Smooth muscle cell (in vitro differentiated cells): ENCODE results near the gene COPB1. TPM values are rescaled to one million over a fixed set of nuclear protein-coding genes. Genes with fewer than 3 reads are reported as not detected.

Experiments
- DNase-seq: peaks from one replicate; lab custom pipeline; 2025; ENCODE audit not compliant: unreplicated experiment; lab: John Stamatoyannopoulos, UW
- H2AFZ ChIP-seq: fragments of 200-600 bp; sonication (generic); 2 replicates; pipeline ENCODE4 v1.6.0; 2016; ENCODE audit warnings: antibody characterized with exemption, low read depth, mild to moderate bottlenecking
- H3F3A ChIP-seq: fragments of 200-600 bp; sonication (generic); 2 replicates; pipeline ENCODE4 v1.6.0; 2017; ENCODE audit warnings: antibody characterized with exemption, low read depth
- H3K27ac ChIP-seq: fragments of 200-600 bp; sonication (generic); 2 replicates; pipeline ENCODE4 v1.5.1; 2016; ENCODE audit warnings: low read depth, mild to moderate bottlenecking
- H3K27me3 ChIP-seq: fragments of 200-600 bp; sonication (generic); 2 replicates; pipeline ENCODE4 v1.6.1; 2016; ENCODE audit warnings: low read depth, mild to moderate bottlenecking
- H3K36me3 ChIP-seq: fragments of 200-600 bp; sonication (generic); 2 replicates; pipeline ENCODE4 v1.5.1; 2016; ENCODE audit warnings: low read depth
- H3K4me1 ChIP-seq: fragments of 200-600 bp; sonication (generic); 2 replicates; pipeline ENCODE4 v1.5.1; 2016; ENCODE audit warnings: low read depth
- H3K4me2 ChIP-seq: fragments of 200-600 bp; sonication (generic); 2 replicates; pipeline ENCODE4 v1.6.0; 2016; ENCODE audit warnings: mild to moderate bottlenecking
- H3K4me3 ChIP-seq: fragments of 200-600 bp; sonication (generic); 2 replicates; pipeline ENCODE4 v1.5.1; 2016; ENCODE audit warnings: mild to moderate bottlenecking
- H3K79me2 ChIP-seq: fragments of 200-600 bp; sonication (generic); 2 replicates; pipeline ENCODE4 v1.6.0; 2016; ENCODE audit warnings: low read depth, mild to moderate bottlenecking
- H3K9ac ChIP-seq: fragments of 200-600 bp; sonication (generic); 2 replicates; pipeline ENCODE4 v1.6.0; 2016; ENCODE audit warnings: low read depth
- H3K9me3 ChIP-seq: fragments of 200-600 bp; sonication (generic); replicated peaks from 2 replicates; pipeline ENCODE4 v1.5.1; 2016; ENCODE audit warnings: low read depth
- H4K20me1 ChIP-seq: fragments of 200-600 bp; sonication (generic); 2 replicates; pipeline ENCODE4 v1.6.0; 2016; ENCODE audit warnings: low read depth
- WGBS: methylation state at CpG from one replicate; pipeline ENCODE4 v1.1.7; 2016; ENCODE audit warnings: low lambda C conversion rate; 5-methylcytosine and 5-hydroxymethylcytosine counted together
- polyA plus RNA-seq: library from polyadenylated mRNA; unstranded; fragments of >200 nt; fragmentation: Nextera tagmentation; extraction: Ambion mirVana; gene quantifications from 2 replicates; pipeline ENCODE4 v1.2.1, GENCODE V29; 2016
- total RNA-seq: library from RNA; depleted of rRNA; stranded (reverse); fragments of >200 nt; gene quantifications from 2 replicates; pipeline ENCODE4 v1.2.3, GENCODE V29; 2014
- TF ChIP-seq, protein P1 (sequence below): fragments of 200-600 bp; sonication (generic); IDR thresholded peaks from 2 replicates; pipeline ENCODE4 v1.5.1; 2017; ENCODE audit warnings: borderline replicate concordance, mild to moderate bottlenecking, antibody characterized with exemption; ENCODE audit not compliant: insufficient read depth, poor library complexity, severe bottlenecking

Gene COPB1
- total and polyA plus RNA-seq, 2 experiments from 2014 or later = 135 to 299 TPM

DNA sequence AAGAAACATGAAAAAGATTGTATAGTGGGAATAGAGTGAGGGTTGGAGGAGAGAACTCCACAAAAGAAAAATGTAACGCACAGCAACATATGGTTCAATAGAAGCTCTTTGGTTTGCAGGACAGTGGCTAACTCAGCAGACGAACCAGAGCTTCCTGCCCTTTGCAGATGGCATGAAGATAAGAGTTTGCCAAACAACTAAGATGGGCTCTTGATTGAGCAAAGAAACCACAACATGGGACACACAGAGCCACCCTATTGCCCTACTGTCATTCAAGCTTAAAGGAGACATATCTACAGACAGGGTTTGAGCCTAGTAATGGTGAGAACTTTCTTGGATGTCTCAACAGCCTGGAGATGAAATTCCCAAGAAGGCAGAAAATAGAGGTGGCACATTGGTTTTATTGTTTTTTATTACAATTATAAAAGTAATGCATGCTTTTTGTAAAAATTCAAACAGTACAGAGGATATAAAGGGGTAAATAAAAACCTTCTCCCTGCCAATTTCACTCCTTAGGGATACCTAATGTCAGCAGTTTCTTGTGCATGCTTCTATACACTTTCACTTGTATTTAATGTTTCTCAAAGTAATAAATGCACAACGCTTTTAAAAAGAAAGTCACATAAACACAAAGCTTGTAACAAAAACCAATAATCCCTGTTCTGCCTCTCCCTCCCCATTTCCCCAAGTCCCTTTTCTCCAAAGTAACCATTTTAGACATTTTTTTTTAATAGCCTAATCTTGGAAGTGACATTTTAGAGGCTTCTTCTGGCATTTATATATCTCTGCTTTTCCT is 63.7 kb downstream of the COPB1 start:
- Histone ChIP-seq H2AFZ (no peak overlapping the region), H3K79me2 (no peaks in the 10 kb centered on the region), H3F3A (no peaks in the 10 kb centered on the region), H3K4me2 (no peak overlapping the region), H3K36me3 (no peaks in the 10 kb centered on the region), H3K4me1 (no peaks in the 10 kb centered on the region), H3K9ac (no peak overlapping the region), H3K27me3 (no peaks in the 10 kb centered on the region), H3K27ac (no peak overlapping the region), H4K20me1 (no peaks in the 10 kb centered on the region), H3K4me3 (no peak overlapping the region), H3K9me3 (no peaks in the 10 kb centered on the region)
- no peak for DNase-seq
- WGBS = 76% methylated on average over 3 of the region's 3 CpGs
- TF ChIP-seq, protein P1, sequence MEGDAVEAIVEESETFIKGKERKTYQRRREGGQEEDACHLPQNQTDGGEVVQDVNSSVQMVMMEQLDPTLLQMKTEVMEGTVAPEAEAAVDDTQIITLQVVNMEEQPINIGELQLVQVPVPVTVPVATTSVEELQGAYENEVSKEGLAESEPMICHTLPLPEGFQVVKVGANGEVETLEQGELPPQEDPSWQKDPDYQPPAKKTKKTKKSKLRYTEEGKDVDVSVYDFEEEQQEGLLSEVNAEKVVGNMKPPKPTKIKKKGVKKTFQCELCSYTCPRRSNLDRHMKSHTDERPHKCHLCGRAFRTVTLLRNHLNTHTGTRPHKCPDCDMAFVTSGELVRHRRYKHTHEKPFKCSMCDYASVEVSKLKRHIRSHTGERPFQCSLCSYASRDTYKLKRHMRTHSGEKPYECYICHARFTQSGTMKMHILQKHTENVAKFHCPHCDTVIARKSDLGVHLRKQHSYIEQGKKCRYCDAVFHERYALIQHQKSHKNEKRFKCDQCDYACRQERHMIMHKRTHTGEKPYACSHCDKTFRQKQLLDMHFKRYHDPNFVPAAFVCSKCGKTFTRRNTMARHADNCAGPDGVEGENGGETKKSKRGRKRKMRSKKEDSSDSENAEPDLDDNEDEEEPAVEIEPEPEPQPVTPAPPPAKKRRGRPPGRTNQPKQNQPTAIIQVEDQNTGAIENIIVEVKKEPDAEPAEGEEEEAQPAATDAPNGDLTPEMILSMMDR = no peak

DNA sequence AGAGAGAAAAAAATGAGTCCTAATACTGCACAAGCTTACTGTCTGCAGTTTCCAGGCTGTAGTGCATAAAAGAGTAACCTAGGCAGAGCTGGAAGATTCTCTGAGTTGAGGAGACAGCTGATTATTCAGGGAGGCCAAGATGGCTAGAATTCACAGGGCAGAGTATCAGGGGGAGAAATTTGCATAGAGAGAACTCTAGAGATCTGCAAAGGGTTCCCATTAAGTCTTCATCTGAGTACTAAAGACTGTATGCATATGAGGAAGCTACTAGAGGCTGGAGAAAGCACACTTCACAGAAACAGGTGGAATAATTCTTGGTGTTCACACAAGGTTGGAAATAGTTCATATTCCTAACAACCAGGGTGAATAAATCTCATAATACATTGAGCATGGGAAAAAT is 74.0 kb downstream of the COPB1 start:
- H4K20me1 ChIP-seq = no peaks in the 10 kb centered on the region
- DNase-seq = no peak
- no peak overlapping the region for H3K9ac ChIP-seq
- TF ChIP-seq, protein P1 = no peak
- H3K9me3 ChIP-seq = no peaks in the 10 kb centered on the region
- no peaks in the 10 kb centered on the region for H3F3A ChIP-seq
- no peak overlapping the region for H2AFZ ChIP-seq
- no peaks in the 10 kb centered on the region for H3K36me3 ChIP-seq
- H3K4me1 ChIP-seq = peaks cover 4% of the 10 kb centered on the region
- H3K27me3 ChIP-seq = no peaks in the 10 kb centered on the region
- no peak overlapping the region for H3K4me2 ChIP-seq
- H3K79me2 ChIP-seq = no peaks in the 10 kb centered on the region
- no peak overlapping the region for H3K4me3 ChIP-seq
- H3K27ac ChIP-seq = no peak overlapping the region

DNA sequence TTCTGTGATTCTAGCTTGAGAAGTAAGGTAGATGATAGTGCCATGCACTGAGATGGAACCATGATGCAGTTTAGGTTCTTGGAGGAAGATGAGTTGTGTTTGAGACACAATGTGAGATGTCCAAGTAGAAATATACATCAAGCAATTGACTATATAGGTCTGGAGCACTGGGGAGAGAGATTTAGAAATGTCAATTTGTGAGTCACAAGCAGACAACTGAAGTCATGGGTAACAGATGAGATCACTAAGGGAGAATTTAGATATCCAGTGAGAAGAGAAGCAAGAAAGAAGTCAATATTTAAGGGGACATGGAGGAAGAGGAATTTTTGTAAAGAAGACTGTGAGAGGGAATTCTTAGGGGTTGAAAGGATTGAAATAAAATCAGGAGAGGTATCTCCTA is 75.5 kb downstream of the COPB1 start:
- no peak for DNase-seq
- no peak overlapping the region for H3K4me3 ChIP-seq
- no peaks in the 10 kb centered on the region for H3K9me3 ChIP-seq
- peak overlapping the region; percentile 7 for H3K4me2 ChIP-seq
- H3K4me1 ChIP-seq = peaks cover 4% of the 10 kb centered on the region
- no peaks in the 10 kb centered on the region for H3K79me2 ChIP-seq
- H2AFZ ChIP-seq = no peak overlapping the region
- H3F3A ChIP-seq = no peaks in the 10 kb centered on the region
- H3K9ac ChIP-seq = peak overlapping the region; percentile 5
- H3K27me3 ChIP-seq = no peaks in the 10 kb centered on the region
- no peaks in the 10 kb centered on the region for H3K36me3 ChIP-seq
- TF ChIP-seq, protein P1 = no peak
- peak overlapping the region; percentile 16 for H3K27ac ChIP-seq
- H4K20me1 ChIP-seq = no peaks in the 10 kb centered on the region

DNA sequence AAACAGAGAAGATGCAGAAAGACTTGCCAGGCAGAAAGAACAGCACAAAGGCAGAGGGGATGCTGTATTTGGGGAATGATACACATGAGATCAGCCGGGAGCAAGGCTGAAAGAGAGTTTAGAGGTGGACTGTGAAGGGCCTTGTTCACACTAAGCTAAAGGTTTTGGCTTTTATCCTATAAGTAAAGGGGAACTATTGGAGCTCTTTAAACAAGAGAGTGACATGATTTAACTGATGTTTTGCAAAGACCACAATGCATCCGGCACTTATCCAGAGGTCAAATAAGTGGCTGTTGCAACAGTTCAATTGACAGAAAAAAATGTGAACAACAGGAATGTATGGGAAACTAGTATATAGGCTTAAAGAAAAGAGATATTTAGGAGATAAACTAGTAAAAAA is 76.0 kb downstream of the COPB1 start:
- 71% methylated on average over 2 of the region's 2 CpGs for WGBS
- Histone ChIP-seq H3F3A (no peaks in the 10 kb centered on the region), H3K36me3 (no peaks in the 10 kb centered on the region), H3K9me3 (no peaks in the 10 kb centered on the region), H4K20me1 (no peaks in the 10 kb centered on the region), H2AFZ (no peak overlapping the region), H3K27ac (peak overlapping the region; percentile 16), H3K4me3 (no peak overlapping the region), H3K4me1 (peaks cover 4% of the 10 kb centered on the region), H3K79me2 (no peaks in the 10 kb centered on the region), H3K9ac (peak overlapping the region; percentile 1), H3K4me2 (peak overlapping the region; percentile 7), H3K27me3 (no peaks in the 10 kb centered on the region)
- DNase-seq = no peak
- TF ChIP-seq, protein P1 = no peak
